Measurements from ENCODE around the gene SLC1A5.

The SLC1A5 gene

DNA sequence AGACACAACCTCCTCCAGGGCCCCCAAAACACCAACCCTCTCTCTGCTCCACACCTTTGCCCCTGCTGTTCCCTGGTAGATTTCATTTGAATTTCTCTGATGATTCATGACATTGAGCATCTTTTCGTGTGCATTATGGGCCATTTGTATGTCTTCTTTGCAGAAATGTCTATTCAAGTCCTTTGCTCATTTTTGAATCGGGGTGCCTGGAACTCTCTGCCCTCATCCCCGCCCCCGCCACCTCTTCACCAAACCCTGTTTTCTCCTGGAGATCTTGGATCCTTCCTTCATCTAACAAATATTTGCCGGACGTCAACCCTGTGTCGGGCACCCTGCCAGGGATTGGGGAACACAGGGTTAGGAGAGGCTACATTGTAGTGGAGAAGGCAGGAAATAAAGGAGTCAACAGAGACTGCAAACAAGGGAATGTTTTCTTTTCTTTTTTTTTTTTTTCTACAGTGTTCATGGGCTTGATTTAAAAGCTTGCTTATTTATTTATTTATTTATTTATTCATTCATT lies 25.5 kb upstream of the SLC1A5 start:
- H3K9me3 ChIP-seq (ENCODE audit: low read length): no peaks in the 10 kb centered on the region
- no peaks in the 10 kb centered on the region for H4K20me1 ChIP-seq (ENCODE audit: insufficient read depth, low read length)
- H3K4me2 ChIP-seq (ENCODE audit: low read length): no peak overlapping the region
- no peak overlapping the region for H3K4me3 ChIP-seq (ENCODE audit: low read depth, low read length, poor library complexity, severe bottlenecking)
- H3K9me2 ChIP-seq (ENCODE audit: low read depth, low read length): no peaks in the 10 kb centered on the region
- H3K4me1 ChIP-seq (ENCODE audit: insufficient read depth, low read length, severe bottlenecking): no peaks in the 10 kb centered on the region
- H3F3A ChIP-seq (ENCODE audit: insufficient read depth, low read length): no peaks in the 10 kb centered on the region
- H3K79me2 ChIP-seq (ENCODE audit: insufficient read depth, low read length): no peaks in the 10 kb centered on the region
- no peaks in the 10 kb centered on the region; the same call in 1 of the 2 replicates for H3K36me3 ChIP-seq (ENCODE audit: insufficient read depth, low read length)
- no peak overlapping the region for H3K27ac ChIP-seq (ENCODE audit: low read depth, low read length, poor library complexity, severe bottlenecking)
- no peak overlapping the region for H2AFZ ChIP-seq (ENCODE audit: low read length)
- TF ChIP-seq, protein P1, sequence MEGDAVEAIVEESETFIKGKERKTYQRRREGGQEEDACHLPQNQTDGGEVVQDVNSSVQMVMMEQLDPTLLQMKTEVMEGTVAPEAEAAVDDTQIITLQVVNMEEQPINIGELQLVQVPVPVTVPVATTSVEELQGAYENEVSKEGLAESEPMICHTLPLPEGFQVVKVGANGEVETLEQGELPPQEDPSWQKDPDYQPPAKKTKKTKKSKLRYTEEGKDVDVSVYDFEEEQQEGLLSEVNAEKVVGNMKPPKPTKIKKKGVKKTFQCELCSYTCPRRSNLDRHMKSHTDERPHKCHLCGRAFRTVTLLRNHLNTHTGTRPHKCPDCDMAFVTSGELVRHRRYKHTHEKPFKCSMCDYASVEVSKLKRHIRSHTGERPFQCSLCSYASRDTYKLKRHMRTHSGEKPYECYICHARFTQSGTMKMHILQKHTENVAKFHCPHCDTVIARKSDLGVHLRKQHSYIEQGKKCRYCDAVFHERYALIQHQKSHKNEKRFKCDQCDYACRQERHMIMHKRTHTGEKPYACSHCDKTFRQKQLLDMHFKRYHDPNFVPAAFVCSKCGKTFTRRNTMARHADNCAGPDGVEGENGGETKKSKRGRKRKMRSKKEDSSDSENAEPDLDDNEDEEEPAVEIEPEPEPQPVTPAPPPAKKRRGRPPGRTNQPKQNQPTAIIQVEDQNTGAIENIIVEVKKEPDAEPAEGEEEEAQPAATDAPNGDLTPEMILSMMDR (IDR thresholded peaks at IDR 0.05; ENCODE audit: low read length): no peak
- no peak for TF ChIP-seq EZH2 (IDR thresholded peaks at IDR 0.05; ENCODE audit: borderline replicate concordance, low read length)
- peaks cover 4% of the 10 kb centered on the region; the same call in 1 of the 2 replicates for H3K27me3 ChIP-seq (ENCODE audit: insufficient read depth, low read length)
- no peak overlapping the region for H3K9ac ChIP-seq (ENCODE audit: low read length)

DNA sequence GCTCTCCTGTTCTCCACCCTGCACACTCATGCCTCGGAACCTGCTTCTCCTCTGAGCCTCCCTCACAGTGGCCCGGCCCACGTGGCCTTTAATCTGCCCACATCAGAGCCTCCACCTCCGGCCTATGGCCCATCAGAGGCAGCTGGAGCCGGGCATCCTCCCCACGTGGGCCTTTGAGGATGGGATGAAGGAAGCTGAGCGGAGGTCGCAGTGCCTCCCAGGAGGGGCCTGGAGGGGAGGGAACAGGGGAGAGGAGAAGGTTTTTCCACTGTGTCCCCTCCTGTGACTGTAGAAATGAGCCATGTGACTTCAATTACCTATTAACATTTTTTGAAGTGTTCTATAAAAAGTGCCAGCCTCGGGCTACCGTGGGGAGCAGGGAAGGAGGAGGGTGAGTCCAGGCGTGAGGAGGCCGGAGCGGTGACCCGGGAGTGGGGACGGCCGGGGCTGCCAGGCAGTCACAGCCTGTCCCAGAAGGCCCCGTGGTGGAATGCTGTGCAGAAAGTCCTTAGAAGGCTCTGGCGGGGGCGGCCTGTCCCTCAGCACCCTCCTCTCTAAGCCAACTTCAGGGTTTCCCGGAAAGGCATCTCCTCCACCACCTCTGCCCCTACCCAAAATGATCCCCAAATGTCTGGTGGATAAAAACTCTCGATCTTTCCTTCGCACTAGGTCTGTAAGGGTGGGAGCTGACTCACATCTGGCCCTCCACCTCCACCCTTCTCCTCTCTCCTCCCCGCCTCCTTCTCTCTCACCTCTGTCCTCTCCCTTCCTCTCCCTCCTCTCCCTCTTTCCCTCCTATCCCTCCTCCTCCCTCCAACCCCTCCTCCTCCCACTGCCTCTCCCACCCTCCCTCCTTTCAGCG lies 24.8 kb upstream of the SLC1A5 start:
- H2AFZ ChIP-seq (ENCODE audit: low read length): no peak overlapping the region
- peaks cover 4% of the 10 kb centered on the region; the same call in 1 of the 2 replicates for H3K27me3 ChIP-seq (ENCODE audit: insufficient read depth, low read length)
- no peaks in the 10 kb centered on the region for H3K4me1 ChIP-seq (ENCODE audit: insufficient read depth, low read length, severe bottlenecking)
- no peaks in the 10 kb centered on the region for H3K9me3 ChIP-seq (ENCODE audit: low read length)
- TF ChIP-seq, protein P1 (IDR thresholded peaks at IDR 0.05; ENCODE audit: low read length): no peak
- TF ChIP-seq EZH2 (IDR thresholded peaks at IDR 0.05; ENCODE audit: borderline replicate concordance, low read length): no peak
- H3K79me2 ChIP-seq (ENCODE audit: insufficient read depth, low read length): no peaks in the 10 kb centered on the region
- no peaks in the 10 kb centered on the region for H3K36me3 ChIP-seq (ENCODE audit: insufficient read depth, low read length)
- H3K4me2 ChIP-seq (ENCODE audit: low read length): no peak overlapping the region
- H3F3A ChIP-seq (ENCODE audit: insufficient read depth, low read length): no peaks in the 10 kb centered on the region
- H4K20me1 ChIP-seq (ENCODE audit: insufficient read depth, low read length): no peaks in the 10 kb centered on the region
- no peak overlapping the region for H3K9ac ChIP-seq (ENCODE audit: low read length)
- no peaks in the 10 kb centered on the region for H3K9me2 ChIP-seq (ENCODE audit: low read depth, low read length)
- no peak overlapping the region for H3K4me3 ChIP-seq (ENCODE audit: low read depth, low read length, poor library complexity, severe bottlenecking)
- H3K27ac ChIP-seq (ENCODE audit: low read depth, low read length, poor library complexity, severe bottlenecking): no peak overlapping the region

DNA sequence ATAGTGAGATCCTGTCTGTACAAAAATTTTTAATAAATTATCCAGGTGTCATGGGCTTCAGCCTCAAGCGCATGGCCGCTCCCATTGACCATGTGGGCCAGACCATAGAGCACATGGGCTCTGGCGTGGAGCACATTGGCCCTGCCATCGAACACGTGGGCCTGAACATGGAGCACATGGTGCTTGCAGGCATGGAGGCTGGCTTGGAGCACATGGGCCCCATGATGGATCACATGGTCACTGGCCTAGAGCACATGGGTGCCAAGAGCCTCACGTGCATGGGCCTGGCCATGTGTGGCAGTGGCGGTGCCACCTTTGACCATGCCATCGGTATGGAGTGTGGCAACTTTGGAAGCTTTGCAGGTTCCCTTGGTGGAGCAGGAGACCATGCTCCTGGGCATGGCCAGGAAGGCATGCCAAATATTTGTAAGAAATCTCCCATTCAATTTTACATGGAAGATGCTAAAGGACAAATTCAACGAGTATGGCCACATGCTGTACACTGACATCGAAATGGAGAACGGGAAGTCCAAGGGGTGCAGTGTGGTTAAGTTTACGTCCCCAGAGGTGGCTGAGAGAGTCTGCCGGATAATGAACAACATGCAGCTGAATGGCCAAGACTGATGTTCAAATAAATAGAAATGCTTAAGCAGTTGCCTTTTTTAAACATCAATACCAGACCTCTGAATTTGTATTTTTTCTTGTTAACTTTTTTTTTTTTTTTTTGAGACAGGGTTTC lies 21.3 kb upstream of the SLC1A5 start:
- H3K9me2 ChIP-seq (ENCODE audit: low read depth, low read length): no peaks in the 10 kb centered on the region
- H4K20me1 ChIP-seq (ENCODE audit: insufficient read depth, low read length): no peaks in the 10 kb centered on the region
- no peak overlapping the region for H2AFZ ChIP-seq (ENCODE audit: low read length)
- H3K27me3 ChIP-seq (ENCODE audit: insufficient read depth, low read length): peaks cover 4% of the 10 kb centered on the region; the same call in 1 of the 2 replicates
- no peaks in the 10 kb centered on the region for H3K36me3 ChIP-seq (ENCODE audit: insufficient read depth, low read length)
- H3K4me3 ChIP-seq (ENCODE audit: low read depth, low read length, poor library complexity, severe bottlenecking): no peak overlapping the region
- no peaks in the 10 kb centered on the region for H3K9me3 ChIP-seq (ENCODE audit: low read length)
- TF ChIP-seq, protein P1 (IDR thresholded peaks at IDR 0.05; ENCODE audit: low read length): no peak
- TF ChIP-seq EZH2 (IDR thresholded peaks at IDR 0.05; ENCODE audit: borderline replicate concordance, low read length): no peak
- no peaks in the 10 kb centered on the region for H3K79me2 ChIP-seq (ENCODE audit: insufficient read depth, low read length)
- H3K4me2 ChIP-seq (ENCODE audit: low read length): no peak overlapping the region
- H3K4me1 ChIP-seq (ENCODE audit: insufficient read depth, low read length, severe bottlenecking): no peaks in the 10 kb centered on the region
- no peaks in the 10 kb centered on the region for H3F3A ChIP-seq (ENCODE audit: insufficient read depth, low read length)
- no peak overlapping the region for H3K27ac ChIP-seq (ENCODE audit: low read depth, low read length, poor library complexity, severe bottlenecking)
- H3K9ac ChIP-seq (ENCODE audit: low read length): no peak overlapping the region
